ENCODE measurements around the gene PHF11.

PHF11 gene

GRCh38 chr13:49533011-49533410 is 37.3 kb downstream of the PHF11 start:
- CTCF ChIA-PET = no interaction called here
- Histone ChIP-seq H3K36me3 (ENCODE audit: control insufficient read depth in 2 of 2, insufficient read depth in 1 of 2, low read length in 2 of 2) (peaks cover 0 to 23% of the 10 kb centered on the region in 2 experiments; a peak in 2 of 3 replicates), H3K9me3 (ENCODE audit: control insufficient read depth, insufficient read depth, low read depth, low read length) (no peaks in the 10 kb centered on the region), H3K27ac (ENCODE audit: extremely low read depth, low read depth, low read length) (no peak overlapping the region), H3K4me1 (ENCODE audit: control insufficient read depth, insufficient read depth, low read length) (no peaks in the 10 kb centered on the region), H3K4me3 (ENCODE audit: low read depth, low read length) (no peak overlapping the region)
- POLR2A ChIA-PET = no interaction called here
- TF ChIP-seq ZNF514 (tag by site-specific recombination; IDR thresholded peaks at IDR 0.05) = no peak
- no peak for TF ChIP-seq ZNF16 (tag by site-specific recombination; IDR thresholded peaks at IDR 0.05; ENCODE audit: low read depth)
- TF ChIP-seq ZNF202 (tag by site-specific recombination; IDR thresholded peaks at IDR 0.05; ENCODE audit: borderline replicate concordance) = no peak
- TF ChIP-seq ZSCAN30 (tag by site-specific recombination; IDR thresholded peaks at IDR 0.05) = no peak
- TF ChIP-seq PRDM6 (tag by site-specific recombination; IDR thresholded peaks at IDR 0.05) = no peak
- no peak for TF ChIP-seq CTCF (tag by site-specific recombination; IDR thresholded peaks at IDR 0.05)

DNA sequence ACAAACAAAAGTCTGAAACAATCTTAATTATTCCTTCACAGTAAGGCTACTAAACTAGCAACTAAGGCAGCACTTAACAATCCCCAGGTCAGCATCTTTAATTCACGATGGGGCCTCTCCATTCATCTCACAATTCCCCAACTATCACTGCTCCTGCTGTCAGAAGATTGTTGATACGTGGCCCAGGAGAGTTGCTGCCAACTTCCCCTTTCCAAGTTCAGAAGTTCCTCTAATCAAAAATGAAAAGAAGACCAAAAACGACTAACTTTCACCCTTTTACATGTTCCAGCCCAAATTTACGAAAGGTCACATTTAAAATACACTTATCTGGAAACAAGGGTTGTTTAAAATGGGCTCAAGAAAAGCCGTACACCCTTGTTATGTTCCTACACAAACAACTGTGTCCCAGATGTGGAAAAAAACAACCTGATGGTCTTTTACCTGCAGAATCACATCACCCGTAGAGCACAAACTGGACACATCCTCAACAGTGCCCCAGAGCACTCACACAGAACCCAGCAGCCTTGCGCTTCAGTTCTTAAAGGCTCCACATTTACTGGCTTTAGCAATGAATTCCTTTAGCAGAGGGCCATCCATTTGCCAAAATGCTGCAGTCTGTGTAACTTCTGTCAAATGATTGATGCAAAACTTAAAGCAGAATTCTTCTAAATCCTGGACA is 38.0 kb downstream of the PHF11 start:
- TF ChIP-seq SP7 (tag by site-specific recombination; IDR thresholded peaks at IDR 0.05) = no peak
- 0 out of 2 replicates have a peak, but pooled peaks have one; percentile 19 for TF ChIP-seq ZNF157 (tag by site-specific recombination; IDR thresholded peaks at IDR 0.05)
- Histone ChIP-seq H3K4me1 (ENCODE audit: control insufficient read depth, insufficient read depth, low read length) (no peaks in the 10 kb centered on the region), H3K9me3 (ENCODE audit: control insufficient read depth, insufficient read depth, low read depth, low read length) (no peaks in the 10 kb centered on the region), H3K4me3 (ENCODE audit: low read depth, low read length) (no peak overlapping the region), H3K27ac (ENCODE audit: extremely low read depth, low read depth, low read length) (no peak overlapping the region), H3K36me3 (ENCODE audit: control insufficient read depth in 2 of 2, insufficient read depth in 1 of 2, low read length in 2 of 2) (peaks cover 0 to 21% of the 10 kb centered on the region in 2 experiments; a peak in 2 of 3 replicates)
- ChIA-PET CTCF (no interaction called here), POLR2A (no interaction called here)

DNA sequence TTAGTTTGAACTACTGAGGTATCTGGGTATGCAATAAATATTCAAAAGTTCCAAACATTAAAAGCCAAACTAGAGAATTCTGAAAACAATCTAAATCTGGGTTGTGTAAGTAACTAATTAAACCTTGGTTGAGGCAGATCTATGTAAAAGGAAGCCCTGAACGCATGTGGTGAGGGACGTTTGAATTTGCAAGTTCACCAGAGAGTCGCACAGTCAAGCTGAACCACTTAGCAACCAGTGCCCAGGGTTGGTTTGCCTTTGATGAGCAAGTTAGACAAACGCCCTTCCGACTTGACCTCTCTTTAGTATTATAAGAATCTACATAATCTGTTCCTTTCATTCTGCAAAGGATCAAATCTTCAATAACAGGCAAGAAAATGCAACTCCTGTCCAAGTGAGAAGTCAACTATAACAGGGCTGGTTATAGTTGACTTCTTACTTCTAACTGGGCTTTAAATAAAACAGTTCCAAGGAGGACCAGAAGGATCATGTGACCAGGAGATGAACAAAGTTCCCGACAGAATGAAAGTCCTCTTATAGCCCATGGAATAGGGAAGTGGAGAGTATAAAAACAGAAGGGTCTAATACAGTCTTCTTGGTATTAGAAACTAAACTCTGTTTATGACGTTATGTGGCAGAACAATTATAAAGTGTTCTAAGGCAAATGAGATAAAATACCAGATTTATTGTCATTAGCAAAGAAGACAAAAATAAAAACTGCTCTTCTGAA is 40.6 kb downstream of the PHF11 start:
- H3K9me3 ChIP-seq (ENCODE audit: control insufficient read depth, insufficient read depth, low read depth, low read length) = no peaks in the 10 kb centered on the region
- H3K27ac ChIP-seq (ENCODE audit: extremely low read depth, low read depth, low read length) = no peak overlapping the region
- ChIA-PET CTCF (no interaction called here), POLR2A (no interaction called here)
- no peak overlapping the region for H3K4me3 ChIP-seq (ENCODE audit: low read depth, low read length)
- H3K4me1 ChIP-seq (ENCODE audit: control insufficient read depth, insufficient read depth, low read length) = no peaks in the 10 kb centered on the region
- no peak for TF ChIP-seq ZNF155 (tag by site-specific recombination; IDR thresholded peaks at IDR 0.05)
- H3K36me3 ChIP-seq (ENCODE audit: control insufficient read depth in 2 of 2, insufficient read depth in 1 of 2, low read length in 2 of 2) = peaks cover 0 to 37% of the 10 kb centered on the region in 2 experiments

DNA sequence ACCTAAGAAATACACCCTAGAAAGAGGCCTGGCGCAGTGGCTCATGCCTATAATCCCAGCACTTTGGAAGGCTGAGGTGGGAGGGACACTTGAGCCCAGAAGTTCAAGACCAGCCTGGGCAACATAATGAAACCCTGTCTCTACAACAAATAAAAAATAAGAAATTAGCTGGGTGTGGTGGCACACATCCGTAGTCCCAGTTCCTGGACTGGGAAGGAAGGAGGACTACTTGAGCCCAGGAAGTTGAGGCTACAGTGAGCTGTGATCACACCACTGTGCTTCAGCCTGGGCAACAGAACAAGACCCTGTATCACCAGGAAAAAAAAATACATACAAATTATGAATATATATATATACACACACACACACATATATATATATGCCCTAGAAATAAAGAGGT is 42.7 kb downstream of the PHF11 start:
- Histone ChIP-seq H3K27ac (ENCODE audit: extremely low read depth, low read depth, low read length) (no peak overlapping the region), H3K9me3 (ENCODE audit: control insufficient read depth, insufficient read depth, low read depth, low read length) (no peaks in the 10 kb centered on the region), H3K4me3 (ENCODE audit: low read depth, low read length) (no peak overlapping the region), H3K36me3 (ENCODE audit: control insufficient read depth in 2 of 2, insufficient read depth in 1 of 2, low read length in 2 of 2) (peaks cover 0 to 36% of the 10 kb centered on the region in 2 experiments), H3K4me1 (ENCODE audit: control insufficient read depth, insufficient read depth, low read length) (no peaks in the 10 kb centered on the region)
- ChIA-PET POLR2A (no interaction called here), CTCF (no interaction called here)
- TF ChIP-seq ZNF280C (tag by site-specific recombination; IDR thresholded peaks at IDR 0.05) (no peak), ZNF510 (tag by site-specific recombination; IDR thresholded peaks at IDR 0.05; ENCODE audit: insufficient replicate concordance) (no peak), KLF9 (tag by site-specific recombination; IDR thresholded peaks at IDR 0.05; ENCODE audit: low read depth) (no peak), ZNF223 (tag by site-specific recombination; IDR thresholded peaks at IDR 0.05) (no peak), INSM2 (tag by site-specific recombination; IDR thresholded peaks at IDR 0.05) (no peak), GLI4 (tag by site-specific recombination; IDR thresholded peaks at IDR 0.05) (no peak), ZNF76 (tag by site-specific recombination; IDR thresholded peaks at IDR 0.05; ENCODE audit: borderline replicate concordance, low read depth) (no peak), ZNF292 (tag by site-specific recombination; IDR thresholded peaks at IDR 0.05; ENCODE audit: borderline replicate concordance, low read depth) (no peak), ZNF169 (tag by site-specific recombination; IDR thresholded peaks at IDR 0.05) (no peak), ZIC2 (tag by site-specific recombination; IDR thresholded peaks at IDR 0.05) (no peak), ZNF248 (tag by site-specific recombination; IDR thresholded peaks at IDR 0.05) (no peak)
